ENCODE measurements around the gene EPN2.

DNA sequence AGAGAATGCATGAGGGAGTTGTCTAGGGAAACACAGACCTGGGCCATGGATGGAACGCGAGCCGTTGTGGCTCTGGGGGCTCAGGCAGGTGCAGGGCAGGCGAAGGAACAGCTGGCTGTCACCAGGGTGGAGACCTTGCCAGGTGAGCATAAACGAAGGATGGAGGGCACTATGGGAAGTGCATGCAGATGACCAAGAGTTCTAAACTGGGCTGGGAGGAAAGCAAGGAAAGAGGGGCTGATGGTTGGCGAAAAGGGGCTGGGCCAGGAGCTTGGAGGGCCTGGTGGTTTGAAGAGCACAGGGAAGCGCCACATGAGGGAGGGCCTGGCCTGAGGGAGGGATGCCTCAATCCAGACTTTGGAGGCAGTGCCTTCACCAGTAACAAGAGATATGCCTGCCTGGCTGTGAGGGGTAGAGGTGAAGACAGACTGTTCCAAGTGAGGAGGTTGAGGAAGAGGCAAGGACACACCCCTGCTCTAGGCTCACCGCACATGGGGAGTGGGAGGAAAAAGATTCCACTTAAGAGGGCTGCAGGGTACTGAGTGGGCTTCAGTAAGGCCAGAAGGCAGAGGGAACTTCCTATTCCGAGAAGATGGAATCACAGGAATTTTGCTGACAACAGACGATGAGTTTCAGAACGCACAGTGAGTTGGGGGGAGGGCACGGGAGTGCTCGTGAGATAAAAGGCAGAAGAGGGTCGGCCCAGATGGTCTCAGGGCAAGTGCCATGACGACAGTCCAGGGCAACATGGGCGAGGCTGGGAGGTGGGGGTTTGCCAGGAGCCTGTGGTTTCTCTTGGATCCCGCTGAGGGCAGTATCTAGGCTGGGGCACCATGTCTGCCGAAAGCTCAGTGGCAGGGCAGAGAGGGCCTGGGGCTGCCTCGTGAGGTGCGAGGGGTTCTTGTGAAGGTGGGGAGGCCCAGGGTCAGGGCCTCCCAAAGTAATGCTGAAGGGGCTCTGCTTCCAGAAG lies 104.8 kb downstream of the EPN2 start:
- TF ChIP-seq TAF1 (IDR thresholded peaks at IDR 0.05; ENCODE audit: borderline replicate concordance, insufficient read depth, low read length) (no peak), POLR2AphosphoS5 (IDR thresholded peaks at IDR 0.05; ENCODE audit: low read depth, low read length) (no peak)
- TF ChIP-seq, protein P1, sequence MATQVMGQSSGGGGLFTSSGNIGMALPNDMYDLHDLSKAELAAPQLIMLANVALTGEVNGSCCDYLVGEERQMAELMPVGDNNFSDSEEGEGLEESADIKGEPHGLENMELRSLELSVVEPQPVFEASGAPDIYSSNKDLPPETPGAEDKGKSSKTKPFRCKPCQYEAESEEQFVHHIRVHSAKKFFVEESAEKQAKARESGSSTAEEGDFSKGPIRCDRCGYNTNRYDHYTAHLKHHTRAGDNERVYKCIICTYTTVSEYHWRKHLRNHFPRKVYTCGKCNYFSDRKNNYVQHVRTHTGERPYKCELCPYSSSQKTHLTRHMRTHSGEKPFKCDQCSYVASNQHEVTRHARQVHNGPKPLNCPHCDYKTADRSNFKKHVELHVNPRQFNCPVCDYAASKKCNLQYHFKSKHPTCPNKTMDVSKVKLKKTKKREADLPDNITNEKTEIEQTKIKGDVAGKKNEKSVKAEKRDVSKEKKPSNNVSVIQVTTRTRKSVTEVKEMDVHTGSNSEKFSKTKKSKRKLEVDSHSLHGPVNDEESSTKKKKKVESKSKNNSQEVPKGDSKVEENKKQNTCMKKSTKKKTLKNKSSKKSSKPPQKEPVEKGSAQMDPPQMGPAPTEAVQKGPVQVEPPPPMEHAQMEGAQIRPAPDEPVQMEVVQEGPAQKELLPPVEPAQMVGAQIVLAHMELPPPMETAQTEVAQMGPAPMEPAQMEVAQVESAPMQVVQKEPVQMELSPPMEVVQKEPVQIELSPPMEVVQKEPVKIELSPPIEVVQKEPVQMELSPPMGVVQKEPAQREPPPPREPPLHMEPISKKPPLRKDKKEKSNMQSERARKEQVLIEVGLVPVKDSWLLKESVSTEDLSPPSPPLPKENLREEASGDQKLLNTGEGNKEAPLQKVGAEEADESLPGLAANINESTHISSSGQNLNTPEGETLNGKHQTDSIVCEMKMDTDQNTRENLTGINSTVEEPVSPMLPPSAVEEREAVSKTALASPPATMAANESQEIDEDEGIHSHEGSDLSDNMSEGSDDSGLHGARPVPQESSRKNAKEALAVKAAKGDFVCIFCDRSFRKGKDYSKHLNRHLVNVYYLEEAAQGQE (IDR thresholded peaks at IDR 0.05; ENCODE audit: insufficient read depth in 1 of 2, low read depth in 2 of 2, low read length in 2 of 2) = no peak
